ENCODE results near the gene REPS2. TPM values are rescaled to one million over a fixed set of nuclear protein-coding genes. Genes with fewer than 3 reads are reported as not detected.

The REPS2 gene
- total and polyA plus RNA-seq, 2 donors from 2014 or later: 19.6 to 36.3 TPM

- intact Hi-C loops (cut with DNase I): no loop called here
- no peak overlapping the region for H3K27ac ChIP-seq (ENCODE audit: low read depth in 2 of 2, low read length in 2 of 2)
- no peak overlapping the region for H3K4me3 ChIP-seq (ENCODE audit: low read length in 3 of 3)
- no peaks in the 10 kb centered on the region for H3K36me3 ChIP-seq (ENCODE audit: control insufficient read depth in 2 of 3, insufficient read depth in 3 of 3, low read length in 3 of 3)
- no peak for FAIRE-seq
- H3K27me3 ChIP-seq (ENCODE audit: control insufficient read depth, insufficient read depth, low read length): peaks cover 4% of the 10 kb centered on the region
- TF ChIP-seq CTCF (IDR thresholded peaks at IDR 0.05; ENCODE audit: borderline replicate concordance, extremely low read depth, insufficient read depth): no peak
- DNase-seq: no peak
- no peak overlapping the region for H3K9ac ChIP-seq (ENCODE audit: low read length in 3 of 3)
- H3K4me1 ChIP-seq (ENCODE audit: control insufficient read depth in 2 of 3, insufficient read depth in 2 of 3, low read depth in 1 of 3, low read length in 3 of 3): peaks cover 0 to 10% (median 0%) of the 10 kb centered on the region in 3 donors
- H3K9me3 ChIP-seq (ENCODE audit: control insufficient read depth in 2 of 3, insufficient read depth in 1 of 3, low read length in 3 of 3): no peaks in the 10 kb centered on the region
Measured at GRCh38 chrX:16989750-16990149, 43.3 kb downstream of the REPS2 start.

GRCh38 chrX:16990839-16991238 is 44.4 kb downstream of the REPS2 start:
- TF ChIP-seq CTCF (IDR thresholded peaks at IDR 0.05; ENCODE audit: borderline replicate concordance, extremely low read depth, insufficient read depth): no peak
- no peak for DNase-seq
- FAIRE-seq: no peak
- H3K4me1 ChIP-seq (ENCODE audit: control insufficient read depth in 2 of 3, insufficient read depth in 2 of 3, low read depth in 1 of 3, low read length in 3 of 3): peaks cover 0 to 10% (median 0%) of the 10 kb centered on the region in 3 donors
- H3K4me3 ChIP-seq (ENCODE audit: low read length in 3 of 3): no peak overlapping the region
- no peak overlapping the region for H3K9ac ChIP-seq (ENCODE audit: low read length in 3 of 3)
- no peaks in the 10 kb centered on the region for H3K9me3 ChIP-seq (ENCODE audit: control insufficient read depth in 2 of 3, insufficient read depth in 1 of 3, low read length in 3 of 3)
- intact Hi-C loops (cut with DNase I): no loop called here
- H3K27ac ChIP-seq (ENCODE audit: low read depth in 2 of 2, low read length in 2 of 2): no peak overlapping the region
- peaks cover 4% of the 10 kb centered on the region for H3K27me3 ChIP-seq (ENCODE audit: control insufficient read depth, insufficient read depth, low read length)
- no peaks in the 10 kb centered on the region for H3K36me3 ChIP-seq (ENCODE audit: control insufficient read depth in 2 of 3, insufficient read depth in 3 of 3, low read length in 3 of 3)

GRCh38 chrX:16992445-16992844 is 46.0 kb downstream of the REPS2 start:
- Histone ChIP-seq H3K9me3 (ENCODE audit: control insufficient read depth in 2 of 3, insufficient read depth in 1 of 3, low read length in 3 of 3) (no peaks in the 10 kb centered on the region), H3K4me3 (ENCODE audit: low read length in 3 of 3) (no peak overlapping the region), H3K36me3 (ENCODE audit: control insufficient read depth in 2 of 3, insufficient read depth in 3 of 3, low read length in 3 of 3) (no peaks in the 10 kb centered on the region), H3K27me3 (ENCODE audit: control insufficient read depth, insufficient read depth, low read length) (peaks cover 6% of the 10 kb centered on the region), H3K9ac (ENCODE audit: low read length in 3 of 3) (no peak overlapping the region), H3K27ac (ENCODE audit: low read depth in 2 of 2, low read length in 2 of 2) (no peak overlapping the region), H3K4me1 (ENCODE audit: control insufficient read depth in 2 of 3, insufficient read depth in 2 of 3, low read depth in 1 of 3, low read length in 3 of 3) (peaks cover 0 to 5% (median 0%) of the 10 kb centered on the region in 3 donors)
- no peak for TF ChIP-seq CTCF (IDR thresholded peaks at IDR 0.05; ENCODE audit: borderline replicate concordance, extremely low read depth, insufficient read depth)
- intact Hi-C loops (cut with DNase I): no loop called here
- FAIRE-seq: no peak
- DNase-seq: no peak

- H3K36me3 ChIP-seq (ENCODE audit: control insufficient read depth in 2 of 3, insufficient read depth in 3 of 3, low read length in 3 of 3): no peaks in the 10 kb centered on the region
- TF ChIP-seq CTCF (IDR thresholded peaks at IDR 0.05; ENCODE audit: borderline replicate concordance, extremely low read depth, insufficient read depth): no peak
- DNase-seq (no peak), FAIRE-seq (no peak)
- H3K27me3 ChIP-seq (ENCODE audit: control insufficient read depth, insufficient read depth, low read length): peaks cover 6% of the 10 kb centered on the region
- intact Hi-C loops (cut with DNase I): no loop called here
- H3K4me3 ChIP-seq (ENCODE audit: low read length in 3 of 3): no peak overlapping the region
- H3K9me3 ChIP-seq (ENCODE audit: control insufficient read depth in 2 of 3, insufficient read depth in 1 of 3, low read length in 3 of 3): no peaks in the 10 kb centered on the region
- no peak overlapping the region for H3K27ac ChIP-seq (ENCODE audit: low read depth in 2 of 2, low read length in 2 of 2)
- H3K4me1 ChIP-seq (ENCODE audit: control insufficient read depth in 2 of 3, insufficient read depth in 2 of 3, low read depth in 1 of 3, low read length in 3 of 3): peaks cover 0 to 5% (median 0%) of the 10 kb centered on the region in 3 donors
- no peak overlapping the region for H3K9ac ChIP-seq (ENCODE audit: low read length in 3 of 3)
Measured at GRCh38 chrX:16992951-16993350, 46.5 kb downstream of the REPS2 start.
